ENCODE results near the gene KRTAP10-7. TPM values are rescaled to one million over a fixed set of nuclear protein-coding genes. Genes with fewer than 3 reads are reported as not detected.
"Not testable (repeated sequence)": the region's sequence is repeated elsewhere in the genome, so short reads cannot be mapped to it uniquely, and the experiment has no call there.

KRTAP10-7 gene
- total RNA-seq, 3 donors from 2014 or later = not detected

DNA sequence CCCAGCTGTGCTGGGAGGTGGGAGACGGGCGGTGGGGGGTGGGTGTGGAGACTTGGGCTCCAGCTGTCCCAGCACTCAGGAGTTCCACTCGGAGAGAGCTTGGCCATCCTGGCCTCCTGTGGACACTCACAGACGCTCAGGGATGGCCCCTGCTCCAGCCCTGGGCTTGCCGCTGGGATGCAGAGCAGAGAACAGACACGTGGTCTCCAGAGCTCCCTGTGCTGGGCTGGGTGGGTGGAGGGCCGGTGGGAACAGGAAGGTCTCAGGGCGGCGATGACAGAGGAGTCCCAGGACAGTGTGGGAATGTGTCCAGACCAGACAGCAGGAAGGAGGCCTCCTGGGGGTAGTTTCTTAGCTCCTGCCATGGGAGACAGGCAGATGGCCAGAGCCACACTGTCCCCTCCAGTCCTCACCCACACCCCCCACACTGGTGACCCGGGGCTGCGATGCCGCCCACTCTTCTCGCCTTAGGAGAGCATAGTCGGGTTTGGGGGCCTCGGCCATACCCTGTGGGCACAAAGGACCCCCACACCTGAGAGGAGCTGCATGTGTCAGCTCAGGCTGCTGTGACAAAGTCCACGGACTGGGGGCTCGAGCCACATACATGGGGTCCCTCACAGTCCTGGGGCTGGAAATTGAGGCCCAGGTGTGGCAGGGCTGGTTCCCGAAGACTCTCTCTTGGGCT lies 28.5 kb downstream of the KRTAP10-7 start:
- DNase-seq (no peak), ATAC-seq (no peak)
- Histone ChIP-seq H3K36me3 (ENCODE audit: low read depth) (no peaks in the 10 kb centered on the region), H3K4me1 (ENCODE audit: low read depth) (no peaks in the 10 kb centered on the region), H3K9me3 (peaks cover 18% of the 10 kb centered on the region), H3K4me3 (no peak overlapping the region)
- intact Hi-C loops (cut with DNase I, micrococcal nuclease) = no loop called here
- TF ChIP-seq, protein P1, sequence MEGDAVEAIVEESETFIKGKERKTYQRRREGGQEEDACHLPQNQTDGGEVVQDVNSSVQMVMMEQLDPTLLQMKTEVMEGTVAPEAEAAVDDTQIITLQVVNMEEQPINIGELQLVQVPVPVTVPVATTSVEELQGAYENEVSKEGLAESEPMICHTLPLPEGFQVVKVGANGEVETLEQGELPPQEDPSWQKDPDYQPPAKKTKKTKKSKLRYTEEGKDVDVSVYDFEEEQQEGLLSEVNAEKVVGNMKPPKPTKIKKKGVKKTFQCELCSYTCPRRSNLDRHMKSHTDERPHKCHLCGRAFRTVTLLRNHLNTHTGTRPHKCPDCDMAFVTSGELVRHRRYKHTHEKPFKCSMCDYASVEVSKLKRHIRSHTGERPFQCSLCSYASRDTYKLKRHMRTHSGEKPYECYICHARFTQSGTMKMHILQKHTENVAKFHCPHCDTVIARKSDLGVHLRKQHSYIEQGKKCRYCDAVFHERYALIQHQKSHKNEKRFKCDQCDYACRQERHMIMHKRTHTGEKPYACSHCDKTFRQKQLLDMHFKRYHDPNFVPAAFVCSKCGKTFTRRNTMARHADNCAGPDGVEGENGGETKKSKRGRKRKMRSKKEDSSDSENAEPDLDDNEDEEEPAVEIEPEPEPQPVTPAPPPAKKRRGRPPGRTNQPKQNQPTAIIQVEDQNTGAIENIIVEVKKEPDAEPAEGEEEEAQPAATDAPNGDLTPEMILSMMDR (IDR thresholded peaks at IDR 0.05) = no peak

DNA sequence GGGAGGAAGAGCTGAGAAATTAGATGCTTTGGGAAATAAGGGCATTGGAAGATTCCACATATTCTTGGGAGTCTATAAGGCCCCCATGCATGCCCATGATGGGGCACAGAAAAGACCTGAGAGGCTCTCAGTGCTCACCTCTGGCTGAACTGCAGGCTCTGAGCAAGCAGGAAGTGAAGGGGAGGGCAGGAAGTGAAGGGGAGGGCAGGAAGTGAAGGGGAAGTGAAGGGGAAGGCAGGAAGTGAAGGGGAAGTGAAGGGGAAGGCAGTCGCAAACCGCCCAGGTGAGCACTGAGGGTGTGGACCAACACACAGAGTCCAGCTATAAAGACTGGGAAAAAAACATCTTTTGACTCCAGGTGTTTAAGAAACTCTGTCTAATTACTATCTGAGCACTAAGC lies 30.0 kb downstream of the KRTAP10-7 start:
- intact Hi-C loops (cut with DNase I, micrococcal nuclease) = no loop called here
- TF ChIP-seq, protein P1 (IDR thresholded peaks at IDR 0.05) = no peak
- DNase-seq = no peak
- ATAC-seq = no peak
- no peak overlapping the region for H3K4me3 ChIP-seq
- no peaks in the 10 kb centered on the region for H3K4me1 ChIP-seq (ENCODE audit: low read depth)
- peaks cover 13% of the 10 kb centered on the region for H3K9me3 ChIP-seq
- H3K36me3 ChIP-seq (ENCODE audit: low read depth) = no peaks in the 10 kb centered on the region

DNA sequence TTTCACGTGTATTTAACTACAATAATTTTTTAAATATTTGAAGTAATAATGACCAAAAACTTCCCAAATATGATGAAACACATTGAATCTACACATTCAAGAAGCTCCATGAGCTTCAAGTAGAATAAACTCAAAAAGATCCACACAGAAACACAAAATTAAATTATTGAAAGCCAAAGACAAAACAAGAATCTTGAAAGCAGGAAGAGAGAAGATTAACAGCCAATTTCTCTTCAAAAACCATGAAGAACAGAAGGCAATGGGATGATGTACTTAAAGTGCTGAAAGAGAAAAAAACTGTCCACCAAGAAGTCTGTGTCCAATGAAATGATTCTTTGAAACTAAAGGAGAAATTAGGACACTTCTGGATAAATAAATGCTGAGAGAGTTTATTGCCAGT lies 31.7 kb downstream of the KRTAP10-7 start:
- intact Hi-C loops (cut with DNase I, micrococcal nuclease) = no loop called here
- ATAC-seq (no peak), DNase-seq (no peak)
- H3K4me1 ChIP-seq (ENCODE audit: low read depth) = no peaks in the 10 kb centered on the region
- H3K9me3 ChIP-seq = peaks cover 13% of the 10 kb centered on the region
- H3K36me3 ChIP-seq (ENCODE audit: low read depth) = no peaks in the 10 kb centered on the region
- TF ChIP-seq, protein P1 (IDR thresholded peaks at IDR 0.05) = no peak
- no peak overlapping the region for H3K4me3 ChIP-seq

DNA sequence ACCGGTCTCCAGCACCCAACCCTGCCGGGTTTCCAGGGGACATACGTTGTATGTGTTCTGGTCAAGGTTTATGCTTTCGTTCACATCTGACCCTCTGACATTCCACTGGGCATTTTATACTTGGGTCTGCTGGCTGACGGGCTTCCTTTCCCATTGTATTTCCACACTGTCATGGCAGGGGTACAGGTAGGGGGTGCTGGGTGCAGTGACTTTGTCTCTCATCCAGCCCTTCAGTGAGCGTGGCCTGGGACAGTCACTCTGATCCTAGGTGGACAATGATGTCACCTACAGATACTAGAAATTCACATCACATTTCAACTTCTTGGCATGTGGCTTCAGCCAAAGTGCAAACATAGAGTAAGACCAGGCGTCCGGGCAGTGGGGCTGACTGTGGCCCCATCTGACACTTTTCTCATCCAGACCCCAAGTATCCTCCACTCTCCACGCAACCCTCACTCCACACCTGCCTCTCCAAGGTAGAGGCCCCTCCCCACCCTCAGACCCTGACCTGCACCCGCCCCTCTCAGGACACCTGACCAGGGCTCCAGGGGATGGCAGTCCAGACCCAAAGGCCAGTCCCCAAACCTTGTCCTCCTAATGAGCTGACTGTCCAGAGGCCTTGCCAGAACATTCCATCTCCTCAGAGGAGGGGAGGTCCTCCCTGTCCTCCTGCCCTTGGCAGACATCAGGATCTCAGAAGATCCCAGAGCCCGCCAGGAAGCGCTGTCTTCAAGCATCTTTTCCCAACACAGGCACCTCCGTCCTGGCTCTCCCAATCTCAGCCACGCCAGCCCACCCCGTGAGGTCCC lies 36.0 kb downstream of the KRTAP10-7 start:
- no peaks in the 10 kb centered on the region for H3K4me1 ChIP-seq (ENCODE audit: low read depth)
- DNase-seq (no peak), ATAC-seq (no peak)
- intact Hi-C loops (cut with DNase I, micrococcal nuclease) = no loop called here
- H3K4me3 ChIP-seq = no peak overlapping the region
- TF ChIP-seq, protein P1 (IDR thresholded peaks at IDR 0.05) = no peak
- H3K9me3 ChIP-seq = peaks cover 11% of the 10 kb centered on the region
- H3K36me3 ChIP-seq (ENCODE audit: low read depth) = no peaks in the 10 kb centered on the region

DNA sequence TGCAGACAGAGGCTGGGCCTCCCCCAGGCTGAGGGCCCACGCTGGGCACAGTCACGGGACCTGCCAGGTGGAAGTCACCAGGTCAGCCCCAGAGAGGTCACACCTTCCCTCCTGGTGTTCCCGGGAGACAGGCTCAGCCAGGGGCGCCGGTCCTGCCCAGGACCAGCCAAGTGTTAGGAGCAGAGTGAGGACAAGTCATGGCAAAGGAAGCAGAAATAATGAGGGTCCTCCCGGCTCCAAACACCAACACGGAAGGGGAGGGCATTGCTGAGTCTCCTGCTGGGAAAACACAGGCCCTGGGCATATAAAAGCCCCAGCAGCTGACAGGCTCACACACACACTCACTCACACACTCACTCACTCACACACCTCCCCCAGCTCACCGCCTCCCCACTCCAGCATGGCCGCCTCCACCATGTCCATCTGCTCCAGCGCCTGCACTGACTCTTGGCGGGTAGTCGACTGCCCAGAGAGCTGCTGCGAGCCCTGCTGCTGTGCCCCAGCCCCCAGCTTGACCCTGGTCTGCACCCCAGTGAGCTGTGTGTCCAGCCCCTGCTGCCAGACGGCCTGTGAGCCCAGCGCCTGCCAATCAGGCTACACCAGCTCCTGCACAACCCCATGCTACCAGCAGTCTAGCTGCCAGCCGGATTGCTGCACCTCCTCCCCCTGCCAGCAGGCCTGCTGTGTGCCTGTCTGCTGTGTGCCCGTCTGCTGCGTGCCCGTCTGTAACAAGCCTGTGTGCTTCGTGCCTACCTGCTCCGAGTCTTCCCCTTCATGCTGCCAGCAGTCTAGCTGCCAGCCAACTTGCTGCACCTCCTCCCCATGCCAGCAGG lies 36.8 kb downstream of the KRTAP10-7 start, which contains the start of gene KRTAP10-10:
TSS of gene KRTAP10-10 (plus strand) at position 339 of the 833 bp plus-strand sequence. CDS start at position 401, 62 bp downstream.
- ATAC-seq (no peak), DNase-seq (no peak)
- TF ChIP-seq, protein P1 (IDR thresholded peaks at IDR 0.05) = no peak

DNA sequence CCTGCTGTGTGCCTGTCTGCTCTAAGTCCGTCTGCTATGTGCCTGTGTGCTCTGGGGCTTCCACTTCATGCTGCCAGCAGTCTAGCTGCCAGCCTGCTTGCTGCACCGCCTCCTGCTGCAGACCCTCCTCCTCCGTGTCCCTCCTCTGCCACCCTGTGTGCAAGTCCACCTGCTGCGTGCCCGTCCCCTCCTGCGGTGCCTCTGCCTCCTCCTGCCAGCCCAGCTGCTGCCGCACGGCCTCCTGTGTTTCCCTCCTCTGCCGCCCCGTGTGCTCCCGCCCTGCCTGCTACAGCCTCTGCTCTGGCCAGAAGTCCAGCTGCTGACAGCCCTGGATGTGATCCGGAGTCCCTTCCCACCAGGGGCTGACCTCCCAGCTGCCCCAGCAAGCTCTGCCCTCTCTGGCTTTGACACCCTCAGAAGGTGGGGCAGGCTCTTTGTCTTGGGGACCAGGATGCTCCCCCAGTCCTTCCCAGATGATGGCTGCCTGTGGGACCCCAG lies 37.5 kb downstream of the KRTAP10-7 start:
- H3K4me1 ChIP-seq (ENCODE audit: low read depth); H3K36me3 ChIP-seq (ENCODE audit: low read depth); H3K4me3 ChIP-seq; DNase-seq; H3K9me3 ChIP-seq; intact Hi-C loops (cut with DNase I, micrococcal nuclease); ATAC-seq: not testable (repeated sequence)

More for the DNA sequence above, 36.8 kb downstream of the KRTAP10-7 start, which contains the start of gene KRTAP10-10:
- Histone ChIP-seq H3K36me3 (ENCODE audit: low read depth) (no peaks in the 10 kb centered on the region), H3K4me3 (no peak within 1 kb of the TSS), H3K9me3 (peaks cover 4% of the 10 kb centered on the region), H3K4me1 (ENCODE audit: low read depth) (no peaks in the 10 kb centered on the region)
- intact Hi-C loops (cut with DNase I, micrococcal nuclease) = no loop called here

DNA sequence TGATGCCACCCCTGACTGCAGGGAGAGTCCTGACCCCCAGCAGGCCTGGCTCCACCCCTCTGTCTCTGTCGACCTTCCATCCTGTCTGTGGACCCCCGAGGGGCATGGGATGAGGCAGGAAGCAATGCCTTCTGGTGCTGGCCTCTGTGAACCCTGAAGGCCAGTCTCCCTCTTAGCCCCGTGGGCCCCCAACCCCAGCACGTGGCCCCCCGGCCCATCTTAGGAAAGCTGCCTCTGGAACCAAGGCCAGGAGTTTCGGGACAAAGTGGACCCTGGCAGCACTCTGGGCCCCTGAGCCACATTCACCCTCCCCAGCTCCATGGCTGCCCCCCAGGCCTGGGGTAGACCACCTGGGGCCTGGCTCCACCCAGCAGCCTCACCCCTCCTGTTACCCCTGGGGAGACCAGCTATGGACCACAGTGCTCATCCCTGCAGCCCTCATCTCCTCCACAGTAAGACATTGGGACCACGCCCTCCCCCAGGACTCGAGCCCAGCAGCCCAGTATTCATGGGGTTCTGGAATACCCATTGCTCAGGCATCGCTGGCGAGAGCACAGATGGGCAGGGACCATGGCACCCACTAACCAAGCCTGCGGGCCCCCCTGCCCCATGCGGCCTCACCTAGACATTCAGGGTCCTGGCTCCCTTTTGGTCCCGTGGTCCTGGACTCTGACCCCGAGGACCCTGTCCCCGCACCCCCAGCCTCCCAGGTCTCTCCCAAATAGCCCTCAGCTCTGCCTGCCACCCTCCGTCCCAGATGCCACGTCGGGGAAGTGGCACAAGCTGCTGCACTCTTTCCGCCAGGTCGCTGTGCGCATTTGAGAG lies 38.3 kb downstream of the KRTAP10-7 start:
- H3K4me3 ChIP-seq; H3K36me3 ChIP-seq (ENCODE audit: low read depth); ATAC-seq; intact Hi-C loops (cut with DNase I, micrococcal nuclease); DNase-seq; H3K9me3 ChIP-seq; H3K4me1 ChIP-seq (ENCODE audit: low read depth): not testable (repeated sequence)

All from mucosa of descending colon (tissue), 3 donors.